Measurements from ENCODE around the gene POLR1G. TPM values are rescaled to one million over a fixed set of nuclear protein-coding genes. Genes with fewer than 3 reads are reported as not detected.
A peak's percentile ranks its signal among the peaks of the same experiment; 100 is the strongest.

The POLR1G gene
- total RNA-seq, 4 donors from 2014 or later = 2.9 to 8.7 (median 6.0) TPM

- 8% methylated on average over 17 of the region's 55 CpGs for WGBS
- peak; percentile 100 for DNase-seq (ENCODE audit: extremely low spot score)
- H3K27me3 ChIP-seq = no peaks in the 10 kb centered on the region
- peak within 1 kb of the TSS; percentile 73 to 86 (median 78) for H3K27ac ChIP-seq (replicated peaks in 1 of 4)
- no peaks in the 10 kb centered on the region for H3K9me3 ChIP-seq
- intact Hi-C loops (cut with DNase I) = no loop called here
- H3K36me3 ChIP-seq = peaks cover 0 to 5% (median 2%) of the 10 kb centered on the region in 4 donors
- TF ChIP-seq EP300 (IDR thresholded peaks at IDR 0.05) (no peak), POLR2A (IDR thresholded peaks at IDR 0.05; ENCODE audit: low read depth) (no peak), POLR2AphosphoS5 (IDR thresholded peaks at IDR 0.05) (peak; percentile 41 to 92)
- TF ChIP-seq, protein P1, sequence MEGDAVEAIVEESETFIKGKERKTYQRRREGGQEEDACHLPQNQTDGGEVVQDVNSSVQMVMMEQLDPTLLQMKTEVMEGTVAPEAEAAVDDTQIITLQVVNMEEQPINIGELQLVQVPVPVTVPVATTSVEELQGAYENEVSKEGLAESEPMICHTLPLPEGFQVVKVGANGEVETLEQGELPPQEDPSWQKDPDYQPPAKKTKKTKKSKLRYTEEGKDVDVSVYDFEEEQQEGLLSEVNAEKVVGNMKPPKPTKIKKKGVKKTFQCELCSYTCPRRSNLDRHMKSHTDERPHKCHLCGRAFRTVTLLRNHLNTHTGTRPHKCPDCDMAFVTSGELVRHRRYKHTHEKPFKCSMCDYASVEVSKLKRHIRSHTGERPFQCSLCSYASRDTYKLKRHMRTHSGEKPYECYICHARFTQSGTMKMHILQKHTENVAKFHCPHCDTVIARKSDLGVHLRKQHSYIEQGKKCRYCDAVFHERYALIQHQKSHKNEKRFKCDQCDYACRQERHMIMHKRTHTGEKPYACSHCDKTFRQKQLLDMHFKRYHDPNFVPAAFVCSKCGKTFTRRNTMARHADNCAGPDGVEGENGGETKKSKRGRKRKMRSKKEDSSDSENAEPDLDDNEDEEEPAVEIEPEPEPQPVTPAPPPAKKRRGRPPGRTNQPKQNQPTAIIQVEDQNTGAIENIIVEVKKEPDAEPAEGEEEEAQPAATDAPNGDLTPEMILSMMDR (IDR thresholded peaks at IDR 0.05) = no peak
- H3K4me1 ChIP-seq = peaks cover 7 to 19% (median 12%) of the 10 kb centered on the region in 4 donors
- peak within 1 kb of the TSS; percentile 81 to 97 (median 94) for H3K4me3 ChIP-seq
Measured at GRCh38 chr19:45370410-45371204, 35.8 kb upstream of the POLR1G start, which contains the start of gene ERCC2. TSS of gene ERCC2 (minus strand) at chr19:45370573. CDS start at chr19:45370540, 33 bp downstream.

GRCh38 chr19:45376045-45376724 is 30.3 kb upstream of the POLR1G start:
- no peak overlapping the region for H3K4me3 ChIP-seq
- no peak for DNase-seq (ENCODE audit: extremely low spot score)
- H3K9me3 ChIP-seq = no peaks in the 10 kb centered on the region
- TF ChIP-seq EP300 (IDR thresholded peaks at IDR 0.05) (no peak), POLR2AphosphoS5 (IDR thresholded peaks at IDR 0.05) (peak; percentile 51 to 63)
- TF ChIP-seq, protein P1 (IDR thresholded peaks at IDR 0.05) = no peak
- H3K4me1 ChIP-seq = peaks cover 10 to 15% (median 12%) of the 10 kb centered on the region in 4 donors
- peaks cover 0 to 10% (median 0%) of the 10 kb centered on the region in 4 donors for H3K36me3 ChIP-seq
- no peaks in the 10 kb centered on the region for H3K27me3 ChIP-seq
- H3K27ac ChIP-seq (replicated peaks in 1 of 4) = peak overlapping the region in 2 of 4 donors; percentile 44 to 54
- WGBS = 51% methylated on average over 13 of the region's 13 CpGs
- intact Hi-C loops (cut with DNase I) = no loop called here

GRCh38 chr19:45380107-45380506 is 26.3 kb upstream of the POLR1G start:
- TF ChIP-seq EP300 (IDR thresholded peaks at IDR 0.05) = no peak
- TF ChIP-seq POLR2A (IDR thresholded peaks at IDR 0.05; ENCODE audit: low read depth) = no peak
- TF ChIP-seq, protein P1 (IDR thresholded peaks at IDR 0.05) = no peak
- TF ChIP-seq POLR2AphosphoS5 (IDR thresholded peaks at IDR 0.05) = no peak
- H3K36me3 ChIP-seq = peaks cover 0 to 32% (median 0%) of the 10 kb centered on the region in 4 donors
- 80% methylated on average over 1 of the region's 1 CpG for WGBS
- H3K4me3 ChIP-seq = no peak overlapping the region
- DNase-seq (ENCODE audit: extremely low spot score) = no peak
- no peaks in the 10 kb centered on the region for H3K9me3 ChIP-seq
- intact Hi-C loops (cut with DNase I) = no loop called here
- H3K27me3 ChIP-seq = peaks cover 0 to 15% (median 4%) of the 10 kb centered on the region in 4 donors
- H3K27ac ChIP-seq (replicated peaks in 1 of 4) = no peak overlapping the region
- peaks cover 9 to 15% (median 13%) of the 10 kb centered on the region in 4 donors for H3K4me1 ChIP-seq

- DNase-seq (ENCODE audit: extremely low spot score) = no peak
- H3K27ac ChIP-seq (replicated peaks in 1 of 4) = no peak overlapping the region
- TF ChIP-seq EP300 (IDR thresholded peaks at IDR 0.05) = no peak
- TF ChIP-seq POLR2A (IDR thresholded peaks at IDR 0.05; ENCODE audit: low read depth) = no peak
- TF ChIP-seq, protein P1 (IDR thresholded peaks at IDR 0.05) = no peak
- no peak for TF ChIP-seq POLR2AphosphoS5 (IDR thresholded peaks at IDR 0.05)
- WGBS = 87% methylated on average over 29 of the region's 29 CpGs
- intact Hi-C loops (cut with DNase I) = no loop called here
- H3K27me3 ChIP-seq = peaks cover 0 to 37% (median 22%) of the 10 kb centered on the region in 4 donors
- H3K36me3 ChIP-seq = peaks cover 0 to 37% (median 0%) of the 10 kb centered on the region in 4 donors
- peaks cover 8 to 13% (median 11%) of the 10 kb centered on the region in 4 donors for H3K4me1 ChIP-seq
- H3K9me3 ChIP-seq = no peaks in the 10 kb centered on the region
- H3K4me3 ChIP-seq = no peak overlapping the region
Measured at GRCh38 chr19:45382426-45382825, 24.0 kb upstream of the POLR1G start.
